Mesothelial cell of epicardium (in vitro differentiated cells): ENCODE results near the gene ETV3L. TPM values are rescaled to one million over a fixed set of nuclear protein-coding genes. Genes with fewer than 3 reads are reported as not detected.
"Not testable (repeated sequence)": the region's sequence is repeated elsewhere in the genome, so short reads cannot be mapped to it uniquely, and the experiment has no call there.

Experiments
- DNase-seq, 2 experiments: peaks; one replicate each; pipeline ENCODE4 v3.0.0; 2021; ENCODE audit warnings: low spot score in 2 of 2; ENCODE audit not compliant: unreplicated experiment in 2 of 2
- H3K27ac Mint-ChIP-seq: 2 replicates; pipeline ENCODE4 v1.8.0; 2021; ENCODE audit warnings: mixed read lengths
- H3K27me3 Mint-ChIP-seq: 2 replicates; pipeline ENCODE4 v1.8.0; 2021; ENCODE audit warnings: low read depth, mixed read lengths
- H3K36me3 Mint-ChIP-seq: 2 replicates; pipeline ENCODE4 v1.8.0; 2021; ENCODE audit warnings: mixed read lengths
- H3K4me1 Mint-ChIP-seq: 2 replicates; pipeline ENCODE4 v1.8.0; 2021; ENCODE audit warnings: mixed read lengths
- H3K4me3 Mint-ChIP-seq: 2 replicates; pipeline ENCODE4 v1.8.0; 2021; ENCODE audit warnings: mild to moderate bottlenecking, moderate library complexity, mixed read lengths
- H3K9me3 Mint-ChIP-seq: 2 replicates; pipeline ENCODE4 v1.8.0; 2021; ENCODE audit warnings: mixed read lengths
- total RNA-seq: library from RNA; stranded (reverse); gene quantifications from 3 replicates; pipeline ENCODE4 v1.2.1, GENCODE V29; 2021
- TF ChIP-seq, protein P1 (sequence below): fragments of 200-600 bp; sonication (generic); IDR thresholded peaks from one replicate; pipeline ENCODE4 v1.5.0; 2021; ENCODE audit warnings: antibody characterized with exemption; ENCODE audit not compliant: unreplicated experiment

The ETV3L gene
- total RNA-seq, 1 donor from 2014 or later, result not detected

- Mint-ChIP-seq H3K27me3 (peaks cover 22% of the 10 kb centered on the region), H3K4me3 (no peak overlapping the region), H3K36me3 (no peaks in the 10 kb centered on the region), H3K27ac (no peak overlapping the region), H3K9me3 (no peaks in the 10 kb centered on the region), H3K4me1 (peaks cover 10% of the 10 kb centered on the region)
- TF ChIP-seq, protein P1, sequence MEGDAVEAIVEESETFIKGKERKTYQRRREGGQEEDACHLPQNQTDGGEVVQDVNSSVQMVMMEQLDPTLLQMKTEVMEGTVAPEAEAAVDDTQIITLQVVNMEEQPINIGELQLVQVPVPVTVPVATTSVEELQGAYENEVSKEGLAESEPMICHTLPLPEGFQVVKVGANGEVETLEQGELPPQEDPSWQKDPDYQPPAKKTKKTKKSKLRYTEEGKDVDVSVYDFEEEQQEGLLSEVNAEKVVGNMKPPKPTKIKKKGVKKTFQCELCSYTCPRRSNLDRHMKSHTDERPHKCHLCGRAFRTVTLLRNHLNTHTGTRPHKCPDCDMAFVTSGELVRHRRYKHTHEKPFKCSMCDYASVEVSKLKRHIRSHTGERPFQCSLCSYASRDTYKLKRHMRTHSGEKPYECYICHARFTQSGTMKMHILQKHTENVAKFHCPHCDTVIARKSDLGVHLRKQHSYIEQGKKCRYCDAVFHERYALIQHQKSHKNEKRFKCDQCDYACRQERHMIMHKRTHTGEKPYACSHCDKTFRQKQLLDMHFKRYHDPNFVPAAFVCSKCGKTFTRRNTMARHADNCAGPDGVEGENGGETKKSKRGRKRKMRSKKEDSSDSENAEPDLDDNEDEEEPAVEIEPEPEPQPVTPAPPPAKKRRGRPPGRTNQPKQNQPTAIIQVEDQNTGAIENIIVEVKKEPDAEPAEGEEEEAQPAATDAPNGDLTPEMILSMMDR, result no peak
- no peak for DNase-seq
Observed at GRCh38 chr1:157103268-157103667, 3.7 kb upstream of the ETV3L start.

DNA sequence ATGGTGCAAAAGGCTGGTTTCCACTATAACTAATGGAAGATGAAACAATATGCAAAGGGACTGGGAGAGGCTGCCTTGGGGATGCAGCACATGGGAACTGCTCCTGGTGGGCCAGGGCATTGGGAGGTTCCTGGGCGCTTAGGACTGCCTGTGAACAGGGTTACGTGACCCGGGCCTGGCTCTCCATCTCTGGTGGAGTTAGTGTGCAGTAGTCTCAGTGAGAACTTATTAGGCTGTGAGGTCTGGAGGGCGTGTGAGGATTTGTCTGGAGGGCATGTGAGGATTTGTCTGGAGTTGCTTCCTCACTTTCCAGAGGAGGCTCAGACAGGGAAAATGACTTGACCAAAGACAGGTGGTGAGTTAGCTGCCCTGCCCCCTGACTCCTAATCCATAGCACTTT is 1.5 kb upstream of the ETV3L start:
- Mint-ChIP-seq H3K9me3 (no peaks in the 10 kb centered on the region), H3K36me3 (no peaks in the 10 kb centered on the region), H3K27me3 (peaks cover 7% of the 10 kb centered on the region), H3K27ac (no peak overlapping the region), H3K4me3 (no peak overlapping the region), H3K4me1 (peaks cover 10% of the 10 kb centered on the region)
- DNase-seq, result no peak
- TF ChIP-seq, protein P1, result no peak

DNA sequence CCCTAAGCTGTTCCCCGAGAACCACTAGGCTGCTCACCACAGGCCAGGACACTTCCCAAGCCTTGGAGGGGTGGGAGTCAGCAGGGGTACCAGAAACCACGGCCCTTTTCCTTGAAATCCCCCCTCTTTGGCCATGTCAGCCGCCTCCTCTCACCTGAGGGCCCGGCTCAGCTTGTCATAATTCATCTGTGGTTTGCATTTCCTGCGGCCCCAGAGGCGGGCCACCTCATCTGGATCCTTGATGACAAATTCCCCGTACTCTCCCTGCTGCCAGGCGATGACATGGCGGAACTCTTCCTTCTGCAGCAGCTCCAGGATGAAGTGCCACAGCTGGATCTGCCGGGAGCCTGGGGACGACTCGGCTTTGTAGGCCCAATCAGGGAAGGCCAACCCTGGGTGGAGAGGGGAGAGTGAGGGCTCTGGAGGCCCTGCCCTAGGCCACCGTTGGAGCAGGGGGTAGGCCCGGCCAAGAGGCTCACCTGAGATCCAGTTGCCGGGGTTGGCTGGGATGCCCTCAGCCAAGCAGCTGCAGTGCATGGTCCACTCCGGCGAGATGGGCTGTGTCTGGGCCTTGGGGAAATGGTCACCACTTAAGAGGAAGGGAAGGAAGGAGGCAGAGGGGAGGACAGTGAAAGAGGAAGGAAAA is 498 bp downstream of the ETV3L start:
- not testable (repeated sequence) for H3K4me3 Mint-ChIP-seq, H3K27ac Mint-ChIP-seq, H3K27me3 Mint-ChIP-seq

GRCh38 chr1:157098519-157098918 is 1.1 kb downstream of the ETV3L start:
- TF ChIP-seq, protein P1, result no peak
- Mint-ChIP-seq H3K27me3 (peaks cover 2% of the 10 kb centered on the region), H3K9me3 (no peaks in the 10 kb centered on the region), H3K27ac (no peak overlapping the region), H3K4me3 (no peak overlapping the region), H3K36me3 (no peaks in the 10 kb centered on the region), H3K4me1 (no peaks in the 10 kb centered on the region)
- no peak for DNase-seq

More for the DNA sequence above, 498 bp downstream of the ETV3L start:
- H3K36me3 Mint-ChIP-seq, DNase-seq, H3K9me3 Mint-ChIP-seq, H3K4me1 Mint-ChIP-seq: not testable (repeated sequence)

DNA sequence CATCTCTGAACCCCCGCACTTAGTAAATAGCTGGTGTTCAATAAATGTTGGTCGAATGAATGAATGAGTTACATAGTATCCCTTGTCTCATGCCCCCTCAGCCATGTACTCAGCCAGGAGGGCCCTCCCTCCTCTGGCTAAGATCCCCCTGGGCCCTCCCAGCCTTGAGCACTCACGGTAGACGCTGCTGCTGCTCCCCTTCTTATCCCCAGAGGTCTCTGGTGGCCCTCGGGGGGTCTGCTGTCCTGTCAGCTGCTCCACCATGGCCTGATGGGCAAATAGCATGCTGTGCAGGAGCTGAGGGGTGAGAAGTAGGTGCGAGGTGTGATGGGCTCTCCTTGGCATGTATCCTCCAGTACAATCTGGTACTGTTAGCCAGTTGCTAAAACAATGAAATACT is 1.9 kb downstream of the ETV3L start:
- Mint-ChIP-seq H3K4me3 (no peak overlapping the region), H3K4me1 (no peaks in the 10 kb centered on the region), H3K36me3 (no peaks in the 10 kb centered on the region), H3K27me3 (peaks cover 1% of the 10 kb centered on the region), H3K27ac (no peak overlapping the region), H3K9me3 (no peaks in the 10 kb centered on the region)
- DNase-seq, result no peak
- TF ChIP-seq, protein P1, result no peak

DNA sequence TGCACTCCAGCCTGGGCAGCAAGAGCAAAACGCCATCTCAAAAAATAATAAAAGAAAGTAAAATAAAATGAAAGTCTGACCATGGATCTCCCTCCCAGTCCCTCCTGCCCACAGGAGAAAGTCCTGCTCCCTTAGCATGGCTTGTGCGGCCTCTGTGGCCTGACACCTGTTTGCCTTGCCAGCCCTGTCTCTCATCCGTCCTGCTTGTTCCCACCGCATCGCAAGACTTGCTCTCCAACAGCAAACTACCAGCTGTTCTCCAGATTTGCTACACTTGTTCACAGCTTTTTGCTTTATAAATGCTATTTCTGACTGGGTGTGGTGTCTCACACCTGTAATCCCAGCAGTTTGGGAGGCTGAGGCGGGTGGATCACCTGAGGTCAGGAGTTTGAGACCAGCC is 2.7 kb downstream of the ETV3L start:
- H3K9me3 Mint-ChIP-seq, result no peaks in the 10 kb centered on the region
- TF ChIP-seq, protein P1, result no peak
- H3K36me3 Mint-ChIP-seq, result no peaks in the 10 kb centered on the region

More for the DNA sequence above, 2.7 kb downstream of the ETV3L start:
- no peak overlapping the region for H3K27ac Mint-ChIP-seq
- H3K27me3 Mint-ChIP-seq, result no peaks in the 10 kb centered on the region
- no peak overlapping the region for H3K4me3 Mint-ChIP-seq
- H3K4me1 Mint-ChIP-seq, result no peaks in the 10 kb centered on the region
- no peak for DNase-seq
